GM03348 (cell line): Measurements from ENCODE around the gene SOX9.

Experiments
- DNase-seq: peaks from one replicate; pipeline ENCODE4 v3.0.0; 2012; ENCODE audit warnings: low spot score

The SOX9 gene

DNA sequence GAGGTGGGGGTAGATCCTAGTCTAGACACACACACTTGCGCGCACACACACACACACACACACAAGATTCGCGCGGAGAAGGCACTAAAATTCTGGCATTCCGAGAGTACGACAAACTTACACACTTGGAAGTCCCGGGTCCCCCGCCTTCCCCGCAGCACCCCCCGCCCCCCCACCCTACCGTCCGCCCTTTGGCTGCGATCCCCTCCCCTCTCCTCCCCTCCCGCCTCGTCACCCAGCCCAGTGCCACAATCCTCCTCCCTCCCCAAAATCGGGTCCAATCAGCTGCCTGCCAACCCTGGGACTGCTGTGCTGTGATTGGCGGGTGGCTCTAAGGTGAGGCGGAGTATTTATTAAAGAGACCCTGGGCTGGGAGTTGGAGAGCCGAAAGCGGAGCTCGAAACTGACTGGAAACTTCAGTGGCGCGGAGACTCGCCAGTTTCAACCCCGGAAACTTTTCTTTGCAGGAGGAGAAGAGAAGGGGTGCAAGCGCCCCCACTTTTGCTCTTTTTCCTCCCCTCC, at the start of gene SOX9:
Gene SOX9, plus strand, starts transcription at position 379 of the 522 bp plus-strand sequence. CDS start 372 bp downstream, outside the sequence.
- DNase-seq, result peak; percentile 98

DNA sequence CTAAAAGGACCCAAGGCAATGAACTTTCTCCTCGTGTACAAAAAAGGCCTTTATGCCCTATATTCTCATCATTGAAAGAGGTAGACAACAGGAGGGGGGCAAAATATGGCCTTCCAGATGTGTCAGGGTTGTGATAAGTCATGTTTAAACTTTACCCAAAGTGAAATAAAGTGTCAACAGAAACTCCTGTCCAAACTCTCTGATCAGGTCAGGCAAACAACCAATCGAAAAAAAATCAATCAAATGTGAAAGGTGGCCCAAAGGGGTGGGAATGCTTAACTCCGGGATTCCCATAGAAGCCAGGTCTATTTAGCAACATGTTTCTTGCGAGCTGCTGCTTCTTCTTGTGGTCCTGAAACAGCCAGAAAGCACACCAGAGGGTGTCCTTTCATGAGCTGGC, 49.5 kb upstream of the SOX9 start:
- no peak for DNase-seq

DNA sequence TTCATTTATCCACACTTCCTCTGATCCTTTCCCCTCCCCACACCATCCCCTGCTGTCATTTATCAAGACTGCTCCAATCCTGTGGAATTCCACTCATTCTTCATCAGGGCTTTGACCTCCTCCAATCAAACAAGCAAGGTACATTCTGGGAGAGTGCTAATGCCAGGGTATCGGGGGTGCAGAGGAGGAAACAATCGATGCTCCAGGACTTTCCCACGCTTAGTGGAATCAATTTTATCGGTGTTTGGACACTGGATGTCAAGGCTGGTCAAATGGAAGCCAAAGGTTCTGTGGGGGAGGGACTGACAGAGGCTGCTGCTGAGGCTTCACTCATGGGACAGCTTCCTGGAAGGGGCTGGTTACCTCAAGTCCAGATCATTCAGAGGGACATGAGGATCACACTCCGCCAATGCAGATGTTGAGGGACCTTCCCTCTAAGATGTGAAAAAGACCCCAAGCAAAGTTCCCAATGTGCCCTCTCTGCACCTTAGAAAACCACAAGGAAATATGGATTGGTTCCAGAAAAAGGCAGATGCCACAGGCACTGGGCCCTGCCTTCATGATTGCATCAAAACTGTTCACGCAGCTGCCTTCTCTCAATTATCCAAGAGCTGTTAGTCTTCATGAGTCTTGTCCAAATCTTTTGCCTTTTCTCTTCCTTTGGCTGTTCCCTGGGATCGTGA, 44.7 kb upstream of the SOX9 start:
- DNase-seq, result no peak

DNA sequence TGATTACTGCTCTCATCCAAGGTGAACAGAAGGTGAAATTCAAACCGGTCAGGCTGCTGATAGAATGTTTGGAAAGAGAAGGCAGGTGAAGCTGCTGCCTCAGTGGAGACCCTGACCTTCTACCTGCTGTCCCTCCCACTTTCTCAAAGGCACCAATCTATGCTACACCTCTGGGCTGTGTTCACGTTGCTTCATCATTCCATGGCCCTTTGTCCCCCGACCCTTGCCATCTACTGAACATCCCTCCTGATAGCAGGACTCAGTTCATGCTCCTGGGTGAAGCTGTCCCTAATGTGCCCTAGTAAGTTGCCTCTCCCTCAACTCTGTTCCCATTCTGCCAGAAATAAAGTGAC, 44.2 kb upstream of the SOX9 start:
- DNase-seq, result no peak

DNA sequence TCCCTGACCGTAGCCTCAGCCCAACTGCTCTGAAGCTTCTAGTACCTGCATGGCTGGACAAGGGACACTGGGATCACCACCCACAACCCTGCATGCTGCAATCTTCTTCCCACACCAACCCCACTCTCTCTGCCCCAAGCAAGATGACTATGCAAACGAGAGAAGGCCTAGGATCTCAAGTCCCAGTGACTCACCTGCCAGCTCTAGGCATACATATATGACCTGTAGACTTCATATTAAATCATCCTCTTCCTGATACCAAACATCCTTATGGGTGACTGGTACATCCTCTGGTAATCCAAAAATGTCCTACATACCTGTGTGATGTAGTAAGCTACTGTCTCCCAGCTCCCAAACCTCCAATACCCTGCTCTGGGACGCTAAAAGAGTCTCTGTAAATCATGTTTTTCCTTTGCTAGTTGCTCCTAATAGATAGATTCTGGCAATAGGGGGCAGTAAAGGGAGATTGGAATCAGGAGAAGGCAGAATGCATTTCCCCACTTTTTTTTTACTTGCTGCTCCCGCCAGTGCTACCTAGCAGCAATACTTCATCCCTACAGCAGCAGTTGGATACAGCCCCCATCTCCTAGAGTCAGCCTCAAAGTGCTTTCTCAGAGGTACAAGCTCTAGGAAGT, 43.4 kb upstream of the SOX9 start:
- no peak for DNase-seq

DNA sequence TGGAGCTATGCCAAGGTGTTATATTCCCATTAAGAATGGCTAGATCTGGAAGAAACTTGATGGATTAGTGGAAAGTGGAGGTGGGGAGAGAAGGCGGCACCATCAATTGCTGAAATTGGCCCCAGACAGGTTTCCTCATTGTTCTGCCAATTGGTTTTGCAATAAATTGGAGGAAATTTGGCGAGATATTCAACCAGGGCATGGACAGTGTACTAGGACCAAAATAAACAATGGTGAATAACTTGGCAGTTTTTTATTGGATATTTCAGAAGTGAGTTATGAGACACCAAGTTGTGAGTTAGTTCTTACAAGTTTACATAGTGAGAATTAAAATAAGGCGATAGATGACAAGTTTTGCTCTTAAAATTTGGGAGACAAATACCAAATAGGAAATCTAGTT, 41.1 kb upstream of the SOX9 start:
- DNase-seq, result no peak

DNA sequence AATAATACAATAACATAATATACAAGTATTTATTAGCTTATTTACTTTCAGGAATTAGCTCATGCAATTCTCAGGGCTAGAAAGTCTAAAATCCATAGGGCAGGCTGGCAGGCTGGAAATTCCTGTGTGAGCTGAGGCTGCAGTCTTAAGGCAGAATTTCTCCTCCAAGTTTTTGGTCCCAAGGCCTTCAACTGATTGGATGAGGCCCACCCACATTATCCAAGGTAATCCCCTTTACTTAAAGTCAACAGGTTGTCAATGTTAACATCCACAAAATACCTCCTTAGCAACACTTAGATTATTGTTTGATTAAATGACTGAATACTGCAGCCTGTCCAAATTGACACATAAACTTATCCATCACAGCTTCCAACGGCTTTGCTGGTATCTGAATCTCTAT, 32.9 kb upstream of the SOX9 start:
- no peak for DNase-seq

DNA sequence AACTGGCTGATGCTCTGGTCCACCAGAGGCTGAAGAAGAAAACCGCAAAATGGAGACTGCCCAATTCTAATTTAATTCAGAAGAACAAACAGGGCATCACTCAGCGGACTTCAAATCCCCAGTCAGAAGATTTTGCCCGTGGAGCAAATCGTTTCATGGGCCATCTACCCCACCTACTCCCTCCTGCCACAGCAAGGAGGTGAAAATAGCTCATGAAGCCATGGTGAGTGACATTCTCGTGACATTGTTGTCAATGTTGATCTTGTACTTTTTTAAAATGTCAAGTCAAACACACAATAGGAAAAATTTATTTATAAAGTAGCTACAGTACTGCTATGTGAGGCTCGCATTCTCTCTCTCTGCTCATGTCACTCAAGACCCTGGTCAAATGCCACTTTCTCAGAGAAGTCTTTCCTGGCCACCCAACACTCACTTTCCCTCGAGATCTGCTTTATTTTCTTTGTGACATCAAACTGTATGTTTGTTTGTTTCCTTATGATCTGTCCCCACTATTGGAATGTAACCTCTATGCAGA, 31.3 kb upstream of the SOX9 start:
- no peak for DNase-seq

DNA sequence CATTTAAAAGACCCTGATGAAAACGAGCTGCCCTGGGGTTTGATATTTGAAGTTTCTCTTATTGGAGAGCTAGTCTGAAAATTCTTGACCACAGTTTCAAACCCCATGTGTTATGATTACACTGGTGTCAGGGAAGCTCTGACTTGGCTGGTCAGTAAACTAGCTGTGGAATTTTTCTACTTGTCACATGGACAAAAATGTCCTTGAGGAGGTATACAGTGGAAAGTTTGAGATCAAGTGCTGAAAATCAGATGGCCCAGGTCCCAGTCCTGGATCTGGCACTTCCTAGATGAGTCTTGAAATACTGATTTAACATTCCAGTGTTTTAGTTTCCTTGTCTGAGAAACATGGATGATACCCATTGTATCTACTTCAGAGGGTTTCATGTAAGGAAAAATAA, 30.7 kb upstream of the SOX9 start:
- DNase-seq, result no peak

DNA sequence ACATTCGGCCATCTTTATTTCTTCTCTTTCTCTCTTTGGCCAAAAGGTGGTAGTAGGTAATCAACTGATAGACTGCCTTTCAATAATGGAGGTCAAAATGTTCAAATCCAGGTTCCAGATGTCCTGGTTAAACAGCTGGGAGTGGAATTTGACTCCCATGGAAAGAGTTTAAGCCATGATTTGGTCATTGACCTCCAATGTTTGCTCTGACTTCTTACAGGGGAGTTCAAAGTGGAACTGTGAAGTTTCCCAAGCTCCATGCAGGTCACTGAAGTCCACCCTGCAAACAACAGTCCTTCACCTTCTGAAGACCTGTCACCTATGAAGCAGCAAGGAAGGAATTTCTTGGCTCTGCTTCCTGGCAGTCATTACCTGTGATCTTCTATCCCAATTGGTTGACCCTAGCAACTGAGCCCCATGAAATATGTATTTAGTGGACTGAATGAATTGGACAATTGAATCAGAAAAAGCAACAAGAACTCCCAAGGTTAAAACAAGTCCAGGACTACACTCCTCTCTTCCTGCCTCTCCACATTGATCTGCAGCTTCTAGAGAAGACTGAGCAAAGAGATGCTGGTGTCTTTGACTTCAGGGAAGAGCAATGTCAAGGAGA, 28.0 kb upstream of the SOX9 start:
- no peak for DNase-seq

DNA sequence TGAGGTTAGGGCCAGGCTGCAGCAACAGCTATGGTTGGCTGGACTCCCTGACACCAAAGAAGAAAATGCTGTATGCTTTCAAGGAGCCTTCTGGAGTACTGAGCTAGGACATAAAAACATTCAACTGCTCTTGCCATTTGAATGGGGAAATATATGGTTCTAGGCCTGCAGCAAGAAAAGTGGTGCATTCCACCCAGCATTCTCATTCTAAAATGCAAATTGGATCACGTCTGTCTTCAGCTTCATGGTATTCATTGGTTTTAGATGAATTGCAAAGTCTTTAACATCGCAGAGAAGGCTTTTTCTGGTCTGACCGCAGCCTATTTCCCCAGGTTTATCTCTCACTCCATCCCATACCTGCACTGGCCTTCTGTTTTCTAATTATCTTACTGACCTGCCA, 27.1 kb upstream of the SOX9 start:
- DNase-seq, result no peak

DNA sequence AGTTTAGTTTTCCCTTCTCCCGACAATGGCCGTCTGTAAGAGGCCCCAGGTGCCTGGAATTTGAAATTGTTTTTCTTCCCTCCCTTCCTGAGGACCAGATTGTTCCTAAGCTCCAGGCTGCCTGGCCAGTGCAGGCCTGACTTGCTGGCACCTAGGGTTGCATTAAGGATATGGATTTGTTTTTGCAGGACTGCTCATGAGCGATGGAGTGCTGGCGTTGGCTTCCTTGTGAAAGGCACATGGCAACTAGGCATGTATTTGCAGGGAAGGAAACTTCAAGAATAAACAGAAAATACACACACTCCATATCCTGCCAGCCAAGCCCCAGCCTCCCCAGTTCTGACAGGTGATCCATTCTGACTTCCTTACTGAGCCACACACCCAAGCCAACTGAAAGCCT, 25.5 kb upstream of the SOX9 start:
- no peak for DNase-seq

DNA sequence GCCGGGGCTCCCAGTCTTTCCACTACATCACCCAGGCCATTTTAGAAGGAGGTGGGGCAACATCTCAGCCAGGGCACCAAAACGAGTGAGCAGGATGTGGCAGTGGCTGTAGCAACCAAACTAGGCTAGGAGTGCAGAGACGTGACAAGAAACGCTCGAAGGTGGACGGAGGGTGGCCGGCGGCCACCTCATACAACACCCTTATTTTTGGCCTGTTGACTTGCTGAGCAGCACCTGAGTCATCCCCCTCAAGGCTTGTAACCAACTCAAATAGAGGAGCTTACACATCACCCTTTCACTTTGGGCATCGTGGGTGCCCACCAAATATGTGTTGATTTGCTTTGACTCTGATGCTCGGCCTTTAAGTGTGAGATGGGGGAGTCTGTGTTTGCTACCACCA, 23.7 kb upstream of the SOX9 start:
- DNase-seq, result no peak

DNA sequence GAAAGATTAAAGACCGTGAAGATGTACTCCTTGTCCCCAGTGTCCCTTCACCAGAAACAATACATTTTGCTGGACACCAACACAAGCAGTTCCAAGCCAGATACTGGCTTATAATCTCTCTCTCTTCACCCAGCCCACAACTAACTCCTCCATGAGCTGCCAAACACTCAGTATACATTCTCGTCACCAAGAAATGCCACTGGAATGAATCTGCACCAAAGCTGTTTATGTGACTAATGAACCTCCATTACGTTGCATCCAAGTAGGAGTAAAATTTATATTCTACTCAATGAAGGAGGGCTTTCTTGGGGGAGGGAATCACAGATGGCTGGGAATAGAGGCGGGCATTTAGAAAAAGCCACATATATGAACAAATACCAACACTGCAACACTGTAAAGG, 20.9 kb upstream of the SOX9 start:
- no peak for DNase-seq

DNA sequence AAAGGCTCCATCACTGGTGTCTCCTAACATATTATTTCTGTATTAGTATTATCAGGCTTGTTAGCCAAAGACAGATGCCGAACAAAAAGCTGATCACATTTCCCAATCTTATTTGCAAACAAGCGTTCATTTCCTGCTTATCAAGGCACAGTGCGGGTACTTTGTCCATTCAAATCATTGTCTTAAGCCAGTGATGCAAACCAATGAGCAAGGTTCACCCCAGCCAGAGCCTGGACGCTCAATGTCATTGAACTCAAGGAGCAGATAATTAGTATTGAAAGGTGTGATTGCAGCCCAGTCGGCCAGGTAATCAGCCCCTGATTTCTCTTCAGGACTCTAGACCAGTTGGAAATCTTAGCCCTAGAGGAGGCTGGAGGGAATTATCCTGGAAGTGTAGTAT, 20.4 kb upstream of the SOX9 start:
- no peak for DNase-seq

DNA sequence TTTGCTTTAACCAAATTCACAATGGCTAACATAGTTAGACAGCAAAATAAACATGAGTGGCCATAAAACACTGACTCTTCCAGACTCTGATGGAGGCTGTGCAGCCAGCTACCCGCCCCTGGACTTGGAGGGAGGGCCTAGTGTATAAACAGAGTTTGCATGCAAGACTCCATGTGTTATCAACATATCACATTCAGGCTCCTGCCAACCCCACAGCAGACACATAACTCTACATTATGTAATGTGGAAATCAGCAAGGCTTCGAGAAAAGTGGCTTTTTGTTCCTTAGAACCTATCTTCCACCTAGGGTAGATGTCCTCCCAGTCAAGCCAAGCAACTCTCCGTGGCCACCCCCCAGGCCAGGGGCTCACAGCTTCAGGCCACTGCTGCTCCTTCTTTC, 19.3 kb upstream of the SOX9 start:
- DNase-seq, result no peak

DNA sequence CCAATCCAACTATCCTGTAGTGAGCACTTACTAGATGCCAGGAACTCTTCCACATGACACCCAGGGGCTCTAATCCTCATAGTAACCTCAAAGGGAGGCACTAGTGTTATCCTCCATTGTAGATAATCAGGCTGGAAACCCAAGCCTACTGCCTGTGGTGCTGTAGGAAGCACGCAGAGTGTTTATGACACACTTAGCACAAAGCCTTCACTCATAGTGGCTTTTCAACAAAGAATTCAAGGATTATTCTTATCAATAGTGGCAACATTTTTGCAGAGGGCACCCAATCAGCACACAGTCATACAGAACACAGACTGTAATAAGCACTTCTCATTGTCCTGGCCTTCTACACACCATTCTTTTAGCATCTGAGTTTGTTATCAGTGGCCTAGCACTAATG, 18.5 kb upstream of the SOX9 start:
- no peak for DNase-seq

DNA sequence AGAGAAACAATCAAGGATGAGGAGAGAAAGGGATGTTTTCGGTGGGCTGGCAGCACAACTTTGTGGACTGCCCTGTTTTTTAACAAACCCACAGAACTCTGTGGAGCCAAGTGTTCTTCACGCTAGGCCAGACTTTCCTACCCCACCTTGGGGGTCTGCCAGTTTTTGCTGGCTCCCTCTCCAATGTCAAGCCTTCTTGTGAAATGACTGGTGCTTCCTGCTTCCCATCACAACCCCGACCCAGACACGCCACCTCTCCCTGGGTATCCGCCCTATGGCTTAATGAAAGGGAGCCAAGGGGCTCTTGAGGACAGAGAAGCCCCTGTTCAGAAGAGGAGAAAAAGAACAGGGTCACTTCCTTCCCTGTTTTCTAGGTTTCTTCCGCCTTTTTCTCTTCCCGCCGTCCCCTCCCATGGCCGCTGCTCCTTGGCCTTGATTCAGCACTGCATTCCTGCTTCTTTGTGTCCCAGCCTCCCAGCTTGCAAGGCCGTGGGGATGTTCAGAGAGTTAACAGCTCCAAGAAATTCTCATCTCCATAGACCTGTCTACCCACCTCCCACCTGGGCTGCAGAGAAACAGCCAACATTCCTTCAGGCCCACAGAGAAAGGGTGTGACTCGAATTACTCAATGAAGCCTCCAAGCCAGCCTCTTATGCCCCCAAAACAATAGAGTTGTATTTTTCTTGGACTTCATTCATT, 16.5 kb upstream of the SOX9 start:
- no peak for DNase-seq

DNA sequence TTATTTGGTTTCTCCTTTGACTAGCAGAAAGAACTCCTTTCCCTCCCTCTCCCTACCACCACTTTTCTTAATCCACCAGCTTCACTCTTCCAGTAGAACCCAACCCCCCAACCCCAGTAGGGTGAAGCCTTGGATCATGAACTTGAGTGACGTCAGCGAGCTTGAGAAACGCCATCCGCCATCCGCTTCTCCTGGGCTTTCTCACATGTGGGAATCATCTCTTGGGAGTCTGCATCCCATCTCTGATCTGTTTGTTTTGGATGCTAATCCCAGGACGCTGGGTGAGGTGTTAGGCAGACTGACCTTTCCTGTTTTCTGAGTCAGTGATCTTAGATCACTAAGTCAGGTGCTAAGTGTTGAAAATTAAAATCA, 16.0 kb upstream of the SOX9 start:
- no peak for DNase-seq

DNA sequence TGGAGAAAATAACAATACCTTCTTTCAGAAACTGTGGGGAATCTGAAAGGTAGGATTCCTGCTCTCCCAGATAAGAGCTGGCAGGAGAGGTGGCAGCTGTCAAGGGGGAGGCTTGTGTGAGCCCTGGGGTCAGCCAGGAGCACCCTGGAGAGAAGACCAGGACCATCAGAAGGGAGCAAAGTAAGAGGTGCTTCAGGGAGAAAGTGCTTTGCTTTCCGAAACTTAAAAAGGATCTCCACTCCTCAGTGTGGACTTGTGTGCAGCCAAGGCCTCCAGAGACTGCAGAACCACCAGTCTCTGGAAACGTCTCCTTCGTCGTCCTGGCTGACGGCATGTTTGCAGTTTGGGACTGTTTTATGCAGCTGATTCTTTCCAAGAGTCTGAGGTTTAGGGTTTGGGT, 13.7 kb upstream of the SOX9 start:
- DNase-seq, result no peak

DNA sequence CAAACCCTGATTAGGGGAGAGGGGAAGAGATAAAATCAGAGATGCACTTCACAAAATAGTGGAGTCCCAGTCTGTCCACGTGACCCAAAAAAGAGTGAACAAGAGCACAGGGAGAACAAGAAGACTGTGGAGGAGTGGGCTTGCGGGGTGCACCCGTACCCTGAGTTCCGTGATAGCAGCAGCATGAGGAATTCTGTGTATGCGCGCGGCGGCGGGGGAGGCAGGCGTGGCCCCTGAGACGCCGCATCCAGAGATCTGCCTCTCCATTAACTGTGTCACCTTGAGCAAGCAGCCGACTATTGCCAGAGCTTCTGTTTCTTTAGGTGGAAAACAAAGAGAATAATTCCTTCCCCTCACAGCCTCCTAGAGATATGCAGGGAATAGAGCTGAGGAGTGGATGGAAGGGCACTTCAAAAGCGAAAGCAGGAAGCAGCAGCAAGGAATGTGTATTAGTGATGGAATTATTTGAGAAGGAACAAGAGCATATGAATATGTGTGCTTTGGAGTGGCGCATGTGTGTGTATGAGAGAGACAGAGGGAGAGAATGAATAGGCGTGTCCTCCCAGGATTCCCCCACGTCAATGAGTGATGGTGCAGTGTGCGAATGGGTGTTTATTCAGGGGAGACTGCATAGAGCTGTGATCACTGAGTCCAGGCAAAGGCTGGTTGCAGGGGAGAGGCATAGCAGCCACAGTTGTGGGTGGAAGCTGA, 10.4 kb upstream of the SOX9 start:
- DNase-seq, result no peak

DNA sequence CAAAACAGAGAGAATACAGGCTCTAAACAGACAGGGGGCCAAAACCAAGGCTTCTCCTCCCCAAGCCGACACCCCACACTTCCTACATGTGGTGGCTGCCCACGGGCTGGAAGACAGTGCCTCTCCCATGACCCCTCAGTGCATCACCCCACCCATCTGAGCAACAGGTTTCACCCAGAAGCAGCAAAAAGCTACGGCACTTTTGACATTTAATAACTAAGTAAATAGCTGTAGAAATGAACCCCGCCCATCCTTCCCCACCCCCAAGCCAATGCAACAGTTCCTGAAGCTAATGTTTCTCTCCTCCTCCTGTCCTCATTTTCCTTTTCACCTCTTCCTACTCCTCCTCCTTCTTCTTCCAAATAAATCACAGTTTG, 9.9 kb upstream of the SOX9 start:
- DNase-seq, result no peak
